WTC11 (cell line): Measurements from ENCODE around the gene EVI2A. TPM values are rescaled to one million over a fixed set of nuclear protein-coding genes. Genes with fewer than 3 reads are reported as not detected.
A peak's percentile ranks its signal among the peaks of the same experiment; 100 is the strongest.
"Not testable (repeated sequence)": the region's sequence is repeated elsewhere in the genome, so short reads cannot be mapped to it uniquely, and the experiment has no call there.

Experiments used
- ATAC-seq: fragments of 200-7000 bp; cut with Tn5 transposase; 2 replicates; pipeline ENCODE4 v1.10.0; 2021; ENCODE audit warnings: mild to moderate bottlenecking, moderate library complexity
- CTCF ChIA-PET: fragments of 300-600 bp; sonication (Branson Sonifier 250); formaldehyde crosslinking; loops from one replicate; lab custom pipeline; 2021; ENCODE audit warnings: antibody characterized with exemption; lab: Charles Lee
- POLR2A ChIA-PET: fragments of 350-600 bp; sonication (Branson Sonifier 250); formaldehyde crosslinking; loops from one replicate; lab custom pipeline; 2021; ENCODE audit warnings: antibody characterized with exemption; lab: Charles Lee
- DNase-seq: peaks from one replicate; pipeline ENCODE4 v3.0.0; 2021; ENCODE audit warnings: low spot score
- H3K27ac Mint-ChIP-seq: 2 replicates; pipeline ENCODE4 v1.8.0; 2021; ENCODE audit warnings: mixed read lengths
- H3K27me3 Mint-ChIP-seq: 2 replicates; pipeline ENCODE4 v1.8.0; 2021; ENCODE audit warnings: low read depth, mild to moderate bottlenecking, moderate library complexity, mixed read lengths
- H3K36me3 Mint-ChIP-seq: 2 replicates; pipeline ENCODE4 v1.8.0; 2021; ENCODE audit warnings: mixed read lengths
- H3K4me1 Mint-ChIP-seq: 2 replicates; pipeline ENCODE4 v1.8.0; 2022; ENCODE audit warnings: mixed read lengths
- H3K4me3 Mint-ChIP-seq: 2 replicates; pipeline ENCODE4 v1.8.0; 2021; ENCODE audit warnings: mild to moderate bottlenecking, moderate library complexity, mixed read lengths
- H3K9me3 Mint-ChIP-seq: 2 replicates; pipeline ENCODE4 v1.8.0; 2021; ENCODE audit warnings: mixed read lengths
- HMGA2 ChIP-seq: fragments of 250-450 bp; sonication (Bioruptor Pico); IDR thresholded peaks from 2 replicates; pipeline ENCODE4 v1.4.0; 2021; ENCODE audit warnings: mild to moderate bottlenecking, moderate library complexity
- KAT7 ChIP-seq: sonication (generic); formaldehyde crosslinking; IDR thresholded peaks from 2 replicates; pipeline ENCODE4 v1.8.1; 2023; ENCODE audit warnings: missing genetic modification reagents, mild to moderate bottlenecking, borderline replicate concordance
- MXD4 ChIP-seq: fragments of 250-450 bp; sonication (Bioruptor Pico); IDR thresholded peaks from 2 replicates; pipeline ENCODE4 v1.8.0; 2021; ENCODE audit warnings: mild to moderate bottlenecking, moderate library complexity, borderline replicate concordance
- NFATC4 ChIP-seq: fragments of 250-450 bp; sonication (Bioruptor Pico); IDR thresholded peaks from 2 replicates; pipeline ENCODE4 v1.9.0; 2021; ENCODE audit warnings: mild to moderate bottlenecking
- NR2C2 ChIP-seq: sonication (generic); formaldehyde crosslinking; IDR thresholded peaks from 2 replicates; pipeline ENCODE4 v1.8.0; 2022; ENCODE audit warnings: mild to moderate bottlenecking, missing genetic modification reagents
- OVOL2 ChIP-seq: fragments of 250-450 bp; sonication (Bioruptor Pico); IDR thresholded peaks from 2 replicates; pipeline ENCODE4 v1.9.0; 2021; ENCODE audit warnings: mild to moderate bottlenecking, borderline replicate concordance
- TCF7 ChIP-seq: sonication (generic); formaldehyde crosslinking; IDR thresholded peaks from 2 replicates; pipeline ENCODE4 v1.8.0; 2022; ENCODE audit warnings: mild to moderate bottlenecking, low read depth, missing genetic modification reagents, moderate library complexity
- ZBTB21 ChIP-seq: sonication (generic); formaldehyde crosslinking; IDR thresholded peaks from 2 replicates; pipeline ENCODE4 v1.8.1; 2023; ENCODE audit warnings: mild to moderate bottlenecking, missing genetic modification reagents, borderline replicate concordance
- ZNF423 ChIP-seq: fragments of 250-450 bp; sonication (Bioruptor Pico); IDR thresholded peaks from 2 replicates; pipeline ENCODE4 v2.1.2; 2022; ENCODE audit warnings: mild to moderate bottlenecking, moderate library complexity
- total RNA-seq: library from RNA; stranded (reverse); gene quantifications from 3 replicates; pipeline ENCODE4 v1.2.3, GENCODE V29; 2021
- TF ChIP-seq, protein P1 (sequence below): sonication (generic); formaldehyde crosslinking; IDR thresholded peaks from 2 replicates; pipeline ENCODE4 v1.8.0; 2023; ENCODE audit warnings: missing genetic modification reagents, mild to moderate bottlenecking, borderline replicate concordance
- TF ChIP-seq, protein P2 (sequence below): sonication (generic); formaldehyde crosslinking; IDR thresholded peaks from 2 replicates; pipeline ENCODE4 v1.8.0; 2023; ENCODE audit warnings: missing genetic modification reagents
- TF ChIP-seq, protein P3 (sequence below): sonication (generic); formaldehyde crosslinking; IDR thresholded peaks from 2 replicates; pipeline ENCODE4 v1.8.0; 2022; ENCODE audit warnings: mild to moderate bottlenecking, missing genetic modification reagents
- TF ChIP-seq, protein P4 (sequence below): fragments of 250-450 bp; sonication (Bioruptor Pico); IDR thresholded peaks from 2 replicates; pipeline ENCODE4 v1.9.0; 2021; ENCODE audit warnings: mild to moderate bottlenecking, borderline replicate concordance
- TF ChIP-seq, protein P5 (sequence below): fragments of 250-450 bp; sonication (Bioruptor Pico); conservative IDR thresholded peaks from 2 replicates; pipeline ENCODE4 v1.9.0; 2021; ENCODE audit warnings: mild to moderate bottlenecking
- TF ChIP-seq, protein P6 (sequence below): sonication (generic); formaldehyde crosslinking; IDR thresholded peaks from 2 replicates; pipeline ENCODE4 v1.8.0; 2022; ENCODE audit warnings: mild to moderate bottlenecking, missing genetic modification reagents

EVI2A gene
- total RNA-seq, 1 experiment from 2014 or later: 0.15 TPM

DNA sequence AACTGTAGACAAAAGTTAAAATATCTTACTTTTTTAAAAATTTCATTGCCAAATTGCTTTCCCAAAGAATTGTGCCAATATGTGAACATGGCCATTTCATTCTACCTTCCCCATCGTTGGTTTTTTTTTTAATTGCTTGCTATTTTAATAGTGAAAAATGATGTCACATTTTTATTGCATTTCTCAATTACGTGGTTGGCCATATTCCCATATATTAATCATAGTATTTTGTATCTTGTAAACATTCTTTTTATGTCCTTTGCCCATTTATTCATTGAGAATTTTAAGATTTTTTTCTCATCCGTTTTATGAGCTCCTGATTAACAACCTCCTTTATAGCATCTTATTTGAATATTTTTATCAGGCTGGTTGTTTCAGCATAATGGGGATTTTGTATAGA lies 31.6 kb downstream of the EVI2A start (continued):
- TF ChIP-seq, protein P1, sequence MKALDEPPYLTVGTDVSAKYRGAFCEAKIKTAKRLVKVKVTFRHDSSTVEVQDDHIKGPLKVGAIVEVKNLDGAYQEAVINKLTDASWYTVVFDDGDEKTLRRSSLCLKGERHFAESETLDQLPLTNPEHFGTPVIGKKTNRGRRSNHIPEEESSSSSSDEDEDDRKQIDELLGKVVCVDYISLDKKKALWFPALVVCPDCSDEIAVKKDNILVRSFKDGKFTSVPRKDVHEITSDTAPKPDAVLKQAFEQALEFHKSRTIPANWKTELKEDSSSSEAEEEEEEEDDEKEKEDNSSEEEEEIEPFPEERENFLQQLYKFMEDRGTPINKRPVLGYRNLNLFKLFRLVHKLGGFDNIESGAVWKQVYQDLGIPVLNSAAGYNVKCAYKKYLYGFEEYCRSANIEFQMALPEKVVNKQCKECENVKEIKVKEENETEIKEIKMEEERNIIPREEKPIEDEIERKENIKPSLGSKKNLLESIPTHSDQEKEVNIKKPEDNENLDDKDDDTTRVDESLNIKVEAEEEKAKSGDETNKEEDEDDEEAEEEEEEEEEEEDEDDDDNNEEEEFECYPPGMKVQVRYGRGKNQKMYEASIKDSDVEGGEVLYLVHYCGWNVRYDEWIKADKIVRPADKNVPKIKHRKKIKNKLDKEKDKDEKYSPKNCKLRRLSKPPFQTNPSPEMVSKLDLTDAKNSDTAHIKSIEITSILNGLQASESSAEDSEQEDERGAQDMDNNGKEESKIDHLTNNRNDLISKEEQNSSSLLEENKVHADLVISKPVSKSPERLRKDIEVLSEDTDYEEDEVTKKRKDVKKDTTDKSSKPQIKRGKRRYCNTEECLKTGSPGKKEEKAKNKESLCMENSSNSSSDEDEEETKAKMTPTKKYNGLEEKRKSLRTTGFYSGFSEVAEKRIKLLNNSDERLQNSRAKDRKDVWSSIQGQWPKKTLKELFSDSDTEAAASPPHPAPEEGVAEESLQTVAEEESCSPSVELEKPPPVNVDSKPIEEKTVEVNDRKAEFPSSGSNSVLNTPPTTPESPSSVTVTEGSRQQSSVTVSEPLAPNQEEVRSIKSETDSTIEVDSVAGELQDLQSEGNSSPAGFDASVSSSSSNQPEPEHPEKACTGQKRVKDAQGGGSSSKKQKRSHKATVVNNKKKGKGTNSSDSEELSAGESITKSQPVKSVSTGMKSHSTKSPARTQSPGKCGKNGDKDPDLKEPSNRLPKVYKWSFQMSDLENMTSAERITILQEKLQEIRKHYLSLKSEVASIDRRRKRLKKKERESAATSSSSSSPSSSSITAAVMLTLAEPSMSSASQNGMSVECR (CRISPR knock-in tag): no peak

DNA sequence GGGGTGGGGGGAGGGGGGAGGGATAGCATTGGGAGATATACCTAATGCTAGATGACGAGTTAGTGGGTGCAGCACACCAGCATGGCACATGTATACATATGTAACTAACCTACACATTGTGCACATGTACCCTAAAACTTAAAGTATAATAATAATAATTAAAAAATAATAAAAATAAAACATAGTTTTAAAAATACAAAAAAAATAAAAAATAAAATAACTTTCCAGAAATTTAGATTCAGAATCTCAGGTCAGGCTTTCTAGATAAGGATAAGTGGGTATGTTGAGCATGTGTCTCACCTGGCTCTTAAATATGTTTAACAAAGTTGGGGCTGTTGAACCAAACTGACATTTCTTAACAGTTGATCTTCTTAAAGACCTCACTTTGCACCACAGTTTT lies 33.5 kb downstream of the EVI2A start:
- CTCF ChIA-PET: interaction anchor here (0.7 kb wide), 1 partner anchor 53 kb away, joined by 4 read pairs; no protein-coding TSS in a partner anchor
- DNase-seq, H3K27me3 Mint-ChIP-seq, POLR2A ChIA-PET, H3K9me3 Mint-ChIP-seq, H3K36me3 Mint-ChIP-seq, H3K27ac Mint-ChIP-seq, ATAC-seq, H3K4me1 Mint-ChIP-seq, H3K4me3 Mint-ChIP-seq: not testable (repeated sequence)
- TF ChIP-seq HMGA2 (CRISPR knock-in tag): peak; percentile 91

DNA sequence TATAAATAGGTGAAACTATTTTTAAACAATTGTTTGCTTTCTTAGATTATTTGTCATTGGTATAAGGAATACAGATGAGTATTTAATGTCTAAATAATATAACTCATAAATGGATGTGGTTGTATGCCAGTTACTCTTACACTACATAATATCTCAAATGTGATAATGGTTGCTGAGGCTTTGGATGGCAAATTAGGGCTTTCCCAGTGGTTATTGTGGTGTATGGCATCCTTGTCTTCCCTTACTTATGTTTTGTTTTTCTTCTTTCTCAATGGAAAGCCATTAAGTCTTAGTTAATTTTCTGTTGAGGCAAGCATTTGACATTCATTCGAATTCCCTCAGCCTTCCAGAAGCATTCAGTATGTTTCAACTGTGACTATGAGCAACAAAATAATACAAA lies 34.8 kb downstream of the EVI2A start:
- POLR2A ChIA-PET: no interaction called here

DNA sequence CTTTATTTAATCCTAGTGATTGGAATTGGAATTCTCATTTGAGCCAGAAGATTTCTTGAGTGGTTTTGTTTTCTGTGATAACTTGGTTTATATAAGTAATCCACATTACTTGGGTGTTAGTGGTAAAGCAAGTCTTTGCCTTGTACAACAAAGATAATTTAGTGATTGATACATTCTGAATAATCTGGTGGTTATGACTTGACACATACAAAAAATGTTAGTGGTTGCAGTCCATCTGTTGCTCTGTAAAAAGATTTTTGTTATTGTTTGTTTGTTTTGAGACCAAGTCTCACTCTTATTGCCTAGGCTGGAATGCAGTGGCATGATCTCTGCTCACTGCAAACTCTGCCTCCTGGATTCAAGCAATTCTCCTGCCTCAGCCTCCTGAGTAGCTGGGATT lies 37.6 kb downstream of the EVI2A start:
- DNase-seq (no peak), ATAC-seq (no peak)
- Mint-ChIP-seq H3K9me3 (peaks cover 7% of the 10 kb centered on the region), H3K36me3 (peaks cover 17% of the 10 kb centered on the region), H3K27me3 (no peaks in the 10 kb centered on the region), H3K4me3 (no peak overlapping the region), H3K4me1 (peaks cover 8% of the 10 kb centered on the region), H3K27ac (no peak overlapping the region)
- POLR2A ChIA-PET: interaction anchor here (0.6 to 0.7 kb wide), 2 partner anchors 30 to 611 kb away, joined by 3 to 8 read pairs; no protein-coding TSS in a partner anchor
- CTCF ChIA-PET: interaction anchor here (1.1 kb wide), 1 partner anchor 18 kb away, joined by 3 read pairs; no protein-coding TSS in a partner anchor
- no peak for TF ChIP-seq NFATC4 (CRISPR knock-in tag)
- no peak for TF ChIP-seq MXD4 (CRISPR knock-in tag)
- no peak for TF ChIP-seq TCF7 (CRISPR knock-in tag)
- TF ChIP-seq, protein P2, sequence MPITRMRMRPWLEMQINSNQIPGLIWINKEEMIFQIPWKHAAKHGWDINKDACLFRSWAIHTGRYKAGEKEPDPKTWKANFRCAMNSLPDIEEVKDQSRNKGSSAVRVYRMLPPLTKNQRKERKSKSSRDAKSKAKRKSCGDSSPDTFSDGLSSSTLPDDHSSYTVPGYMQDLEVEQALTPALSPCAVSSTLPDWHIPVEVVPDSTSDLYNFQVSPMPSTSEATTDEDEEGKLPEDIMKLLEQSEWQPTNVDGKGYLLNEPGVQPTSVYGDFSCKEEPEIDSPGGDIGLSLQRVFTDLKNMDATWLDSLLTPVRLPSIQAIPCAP (CRISPR knock-in tag): no peak
- no peak for TF ChIP-seq ZNF423 (CRISPR knock-in tag)
- TF ChIP-seq, protein P3, sequence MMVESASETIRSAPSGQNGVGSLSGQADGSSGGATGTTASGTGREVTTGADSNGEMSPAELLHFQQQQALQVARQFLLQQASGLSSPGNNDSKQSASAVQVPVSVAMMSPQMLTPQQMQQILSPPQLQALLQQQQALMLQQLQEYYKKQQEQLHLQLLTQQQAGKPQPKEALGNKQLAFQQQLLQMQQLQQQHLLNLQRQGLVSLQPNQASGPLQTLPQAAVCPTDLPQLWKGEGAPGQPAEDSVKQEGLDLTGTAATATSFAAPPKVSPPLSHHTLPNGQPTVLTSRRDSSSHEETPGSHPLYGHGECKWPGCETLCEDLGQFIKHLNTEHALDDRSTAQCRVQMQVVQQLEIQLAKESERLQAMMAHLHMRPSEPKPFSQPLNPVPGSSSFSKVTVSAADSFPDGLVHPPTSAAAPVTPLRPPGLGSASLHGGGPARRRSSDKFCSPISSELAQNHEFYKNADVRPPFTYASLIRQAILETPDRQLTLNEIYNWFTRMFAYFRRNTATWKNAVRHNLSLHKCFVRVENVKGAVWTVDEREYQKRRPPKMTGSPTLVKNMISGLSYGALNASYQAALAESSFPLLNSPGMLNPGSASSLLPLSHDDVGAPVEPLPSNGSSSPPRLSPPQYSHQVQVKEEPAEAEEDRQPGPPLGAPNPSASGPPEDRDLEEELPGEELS: no peak
- TF ChIP-seq OVOL2 (CRISPR knock-in tag): no peak
- TF ChIP-seq, protein P4, sequence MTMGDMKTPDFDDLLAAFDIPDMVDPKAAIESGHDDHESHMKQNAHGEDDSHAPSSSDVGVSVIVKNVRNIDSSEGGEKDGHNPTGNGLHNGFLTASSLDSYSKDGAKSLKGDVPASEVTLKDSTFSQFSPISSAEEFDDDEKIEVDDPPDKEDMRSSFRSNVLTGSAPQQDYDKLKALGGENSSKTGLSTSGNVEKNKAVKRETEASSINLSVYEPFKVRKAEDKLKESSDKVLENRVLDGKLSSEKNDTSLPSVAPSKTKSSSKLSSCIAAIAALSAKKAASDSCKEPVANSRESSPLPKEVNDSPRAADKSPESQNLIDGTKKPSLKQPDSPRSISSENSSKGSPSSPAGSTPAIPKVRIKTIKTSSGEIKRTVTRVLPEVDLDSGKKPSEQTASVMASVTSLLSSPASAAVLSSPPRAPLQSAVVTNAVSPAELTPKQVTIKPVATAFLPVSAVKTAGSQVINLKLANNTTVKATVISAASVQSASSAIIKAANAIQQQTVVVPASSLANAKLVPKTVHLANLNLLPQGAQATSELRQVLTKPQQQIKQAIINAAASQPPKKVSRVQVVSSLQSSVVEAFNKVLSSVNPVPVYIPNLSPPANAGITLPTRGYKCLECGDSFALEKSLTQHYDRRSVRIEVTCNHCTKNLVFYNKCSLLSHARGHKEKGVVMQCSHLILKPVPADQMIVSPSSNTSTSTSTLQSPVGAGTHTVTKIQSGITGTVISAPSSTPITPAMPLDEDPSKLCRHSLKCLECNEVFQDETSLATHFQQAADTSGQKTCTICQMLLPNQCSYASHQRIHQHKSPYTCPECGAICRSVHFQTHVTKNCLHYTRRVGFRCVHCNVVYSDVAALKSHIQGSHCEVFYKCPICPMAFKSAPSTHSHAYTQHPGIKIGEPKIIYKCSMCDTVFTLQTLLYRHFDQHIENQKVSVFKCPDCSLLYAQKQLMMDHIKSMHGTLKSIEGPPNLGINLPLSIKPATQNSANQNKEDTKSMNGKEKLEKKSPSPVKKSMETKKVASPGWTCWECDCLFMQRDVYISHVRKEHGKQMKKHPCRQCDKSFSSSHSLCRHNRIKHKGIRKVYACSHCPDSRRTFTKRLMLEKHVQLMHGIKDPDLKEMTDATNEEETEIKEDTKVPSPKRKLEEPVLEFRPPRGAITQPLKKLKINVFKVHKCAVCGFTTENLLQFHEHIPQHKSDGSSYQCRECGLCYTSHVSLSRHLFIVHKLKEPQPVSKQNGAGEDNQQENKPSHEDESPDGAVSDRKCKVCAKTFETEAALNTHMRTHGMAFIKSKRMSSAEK (CRISPR knock-in tag): no peak
- TF ChIP-seq, protein P5, sequence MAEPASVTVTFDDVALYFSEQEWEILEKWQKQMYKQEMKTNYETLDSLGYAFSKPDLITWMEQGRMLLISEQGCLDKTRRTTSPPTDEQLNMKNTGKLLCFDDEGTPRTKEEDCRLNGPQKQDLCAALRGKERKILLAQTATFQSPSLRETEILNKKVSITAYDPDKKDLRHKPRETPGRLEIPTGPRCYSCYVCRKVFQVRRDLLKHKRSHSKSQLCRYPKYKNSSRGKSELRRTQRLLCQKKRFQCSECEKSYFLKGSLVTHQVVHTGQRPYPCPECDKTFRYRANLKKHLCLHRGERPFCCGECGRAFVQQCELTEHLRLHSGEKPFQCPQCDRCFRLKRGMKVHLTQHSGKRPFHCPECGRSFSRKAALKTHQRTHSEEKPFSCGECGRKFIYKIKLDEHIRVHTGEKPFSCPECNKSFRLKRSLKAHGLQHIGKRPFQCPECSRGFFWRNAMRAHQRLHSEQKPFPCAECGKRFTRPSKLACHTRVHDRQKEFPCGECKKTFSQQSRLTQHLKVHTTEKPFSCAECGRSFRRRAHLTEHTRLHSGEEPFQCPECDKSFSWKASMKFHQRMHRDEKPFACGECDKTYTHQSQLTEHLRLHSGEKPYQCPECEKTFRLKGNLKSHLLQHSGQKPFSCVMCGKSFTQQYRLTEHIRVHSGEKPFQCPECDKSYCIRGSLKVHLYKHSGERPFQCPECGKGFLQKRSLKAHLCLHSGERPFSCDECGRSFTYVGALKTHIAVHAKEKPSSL: no peak

More for the DNA sequence above, 34.8 kb downstream of the EVI2A start:
- H3K4me1 Mint-ChIP-seq: no peaks in the 10 kb centered on the region
- CTCF ChIA-PET: no interaction called here
- H3K27ac Mint-ChIP-seq: no peak overlapping the region
- ATAC-seq (no peak), DNase-seq (no peak)
- peaks cover 10% of the 10 kb centered on the region for H3K36me3 Mint-ChIP-seq
- H3K9me3 Mint-ChIP-seq: peaks cover 7% of the 10 kb centered on the region
- no peak overlapping the region for H3K4me3 Mint-ChIP-seq
- H3K27me3 Mint-ChIP-seq: no peaks in the 10 kb centered on the region
- TF ChIP-seq, protein P6, sequence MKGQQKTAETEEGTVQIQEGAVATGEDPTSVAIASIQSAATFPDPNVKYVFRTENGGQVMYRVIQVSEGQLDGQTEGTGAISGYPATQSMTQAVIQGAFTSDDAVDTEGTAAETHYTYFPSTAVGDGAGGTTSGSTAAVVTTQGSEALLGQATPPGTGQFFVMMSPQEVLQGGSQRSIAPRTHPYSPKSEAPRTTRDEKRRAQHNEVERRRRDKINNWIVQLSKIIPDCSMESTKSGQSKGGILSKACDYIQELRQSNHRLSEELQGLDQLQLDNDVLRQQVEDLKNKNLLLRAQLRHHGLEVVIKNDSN (CRISPR knock-in tag): no peak
- TF ChIP-seq ZBTB21 (CRISPR knock-in tag) (no peak), NR2C2 (no peak), KAT7 (CRISPR knock-in tag) (no peak)
- TF ChIP-seq, all 79 proteins: peak for 0
